ENCODE data around the gene ZSWIM9. TPM values are rescaled to one million over a fixed set of nuclear protein-coding genes. Genes with fewer than 3 reads are reported as not detected.

Gene ZSWIM9
- total RNA-seq, 4 donors from 2014 or later, result 3.3 to 24.7 (median 5.2) TPM

DNA sequence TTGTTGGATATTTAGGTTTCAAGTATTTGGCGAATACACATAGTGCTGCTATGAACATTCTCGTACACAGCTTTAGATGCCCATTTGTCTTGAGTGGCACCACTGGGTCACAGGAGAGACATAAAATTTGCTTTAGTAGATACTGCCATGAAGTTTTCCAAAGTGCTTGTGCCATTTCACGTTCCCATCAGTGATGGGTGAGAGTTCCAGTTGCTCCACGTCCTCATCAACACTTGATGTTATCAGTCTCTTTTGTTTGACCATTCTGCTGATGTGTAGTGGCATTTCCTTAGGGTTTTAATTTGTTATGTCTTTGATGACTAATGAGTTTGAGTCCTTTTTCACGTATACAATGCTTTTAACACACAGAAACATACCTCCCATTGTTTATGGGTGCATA lies 11.0 kb downstream of the ZSWIM9 start:
- H3K27ac ChIP-seq, result no peak overlapping the region
- 95 to 98% methylated on average over 5 of the region's 5 CpGs for WGBS, 2 donors (ENCODE audit: low coverage in 1 of 2)
- H3K4me3 ChIP-seq, result no peak overlapping the region
- TF ChIP-seq, protein P1, sequence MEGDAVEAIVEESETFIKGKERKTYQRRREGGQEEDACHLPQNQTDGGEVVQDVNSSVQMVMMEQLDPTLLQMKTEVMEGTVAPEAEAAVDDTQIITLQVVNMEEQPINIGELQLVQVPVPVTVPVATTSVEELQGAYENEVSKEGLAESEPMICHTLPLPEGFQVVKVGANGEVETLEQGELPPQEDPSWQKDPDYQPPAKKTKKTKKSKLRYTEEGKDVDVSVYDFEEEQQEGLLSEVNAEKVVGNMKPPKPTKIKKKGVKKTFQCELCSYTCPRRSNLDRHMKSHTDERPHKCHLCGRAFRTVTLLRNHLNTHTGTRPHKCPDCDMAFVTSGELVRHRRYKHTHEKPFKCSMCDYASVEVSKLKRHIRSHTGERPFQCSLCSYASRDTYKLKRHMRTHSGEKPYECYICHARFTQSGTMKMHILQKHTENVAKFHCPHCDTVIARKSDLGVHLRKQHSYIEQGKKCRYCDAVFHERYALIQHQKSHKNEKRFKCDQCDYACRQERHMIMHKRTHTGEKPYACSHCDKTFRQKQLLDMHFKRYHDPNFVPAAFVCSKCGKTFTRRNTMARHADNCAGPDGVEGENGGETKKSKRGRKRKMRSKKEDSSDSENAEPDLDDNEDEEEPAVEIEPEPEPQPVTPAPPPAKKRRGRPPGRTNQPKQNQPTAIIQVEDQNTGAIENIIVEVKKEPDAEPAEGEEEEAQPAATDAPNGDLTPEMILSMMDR (IDR thresholded peaks at IDR 0.05), result no peak
- no peak for TF ChIP-seq POLR2AphosphoS5 (IDR thresholded peaks at IDR 0.05)
- TF ChIP-seq EP300 (IDR thresholded peaks at IDR 0.05; ENCODE audit: low read depth), result no peak
- no peak for TF ChIP-seq POLR2A (IDR thresholded peaks at IDR 0.05)
- peaks cover 0 to 10% (median 2%) of the 10 kb centered on the region in 4 donors for H3K36me3 ChIP-seq
- H3K27me3 ChIP-seq, result no peaks in the 10 kb centered on the region
- in situ Hi-C loops (cut with MboI; ENCODE audit: low pct_ligation_motif_present in 1 of 4, low pct_unique_long_range_greater_than_20kb in 1 of 4, low sequenced_read_pairs in 3 of 4) (no loop called here), intact Hi-C loops (cut with DNase I; ENCODE audit: low total_unique reads) (no loop called here)
- no peak for DNase-seq
- no peaks in the 10 kb centered on the region for H3K4me1 ChIP-seq
- H3K9me3 ChIP-seq, result peaks cover 0 to 9% of the 10 kb centered on the region in 2 donors

GRCh38 chr19:48182434-48182833 lies 12.0 kb downstream of the ZSWIM9 start:
- intact Hi-C loops (cut with DNase I; ENCODE audit: low total_unique reads) (no loop called here), in situ Hi-C loops (cut with MboI; ENCODE audit: low pct_ligation_motif_present in 1 of 4, low pct_unique_long_range_greater_than_20kb in 1 of 4, low sequenced_read_pairs in 3 of 4) (no loop called here)
- DNase-seq, result no peak
- peaks cover 0 to 9% of the 10 kb centered on the region in 2 donors for H3K9me3 ChIP-seq
- no peaks in the 10 kb centered on the region for H3K4me1 ChIP-seq
- WGBS, 2 donors (ENCODE audit: low coverage in 1 of 2), result 96 to 100% methylated on average over 12 to 38 of the region's 38 CpGs
- peaks cover 0 to 10% (median 2%) of the 10 kb centered on the region in 4 donors for H3K36me3 ChIP-seq
- no peak for TF ChIP-seq POLR2AphosphoS5 (IDR thresholded peaks at IDR 0.05)
- no peak for TF ChIP-seq POLR2A (IDR thresholded peaks at IDR 0.05)
- no peak overlapping the region for H3K27ac ChIP-seq
- H3K4me3 ChIP-seq, result no peak overlapping the region
- no peaks in the 10 kb centered on the region for H3K27me3 ChIP-seq

GRCh38 chr19:48183356-48183755 lies 12.9 kb downstream of the ZSWIM9 start:
- Histone ChIP-seq H3K27ac (no peak overlapping the region), H3K4me3 (no peak overlapping the region), H3K36me3 (peaks cover 0 to 10% (median 2%) of the 10 kb centered on the region in 4 donors), H3K27me3 (no peaks in the 10 kb centered on the region), H3K9me3 (peaks cover 0 to 9% of the 10 kb centered on the region in 2 donors), H3K4me1 (no peaks in the 10 kb centered on the region)
- intact Hi-C loops (cut with DNase I; ENCODE audit: low total_unique reads) (no loop called here), in situ Hi-C loops (cut with MboI; ENCODE audit: low pct_ligation_motif_present in 1 of 4, low pct_unique_long_range_greater_than_20kb in 1 of 4, low sequenced_read_pairs in 3 of 4) (no loop called here)
- DNase-seq, result no peak
- 94% methylated on average over 9 of the region's 9 CpGs; no CpG with 5 or more reads in 1 of the 2 donors for WGBS, 2 donors (ENCODE audit: low coverage in 1 of 2)
- TF ChIP-seq POLR2AphosphoS5 (IDR thresholded peaks at IDR 0.05), result no peak
- TF ChIP-seq EP300 (IDR thresholded peaks at IDR 0.05; ENCODE audit: low read depth), result no peak
- no peak for TF ChIP-seq POLR2A (IDR thresholded peaks at IDR 0.05)
- TF ChIP-seq, protein P1 (IDR thresholded peaks at IDR 0.05), result no peak

DNA sequence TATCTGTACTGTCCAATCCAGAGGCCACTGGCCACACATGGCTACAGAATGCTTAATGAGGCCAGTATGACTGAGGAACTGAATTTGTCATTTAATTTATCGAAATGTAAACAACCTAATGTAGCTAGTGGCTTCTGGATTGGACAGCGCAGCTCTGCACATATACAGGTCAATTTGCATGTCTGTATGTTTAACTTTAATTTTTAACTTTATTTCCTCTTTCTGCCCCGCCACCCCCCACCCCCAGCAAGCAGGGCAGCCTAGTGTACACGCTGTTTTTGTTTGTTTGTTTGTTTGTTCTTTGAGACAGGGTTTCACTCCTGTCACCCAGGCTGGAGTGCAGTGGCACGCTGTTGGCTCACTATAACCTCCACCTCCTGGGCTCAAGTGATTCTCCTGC lies 15.5 kb downstream of the ZSWIM9 start:
- H3K36me3 ChIP-seq, result peaks cover 0 to 9% (median 2%) of the 10 kb centered on the region in 4 donors
- in situ Hi-C loops (cut with MboI; ENCODE audit: low pct_ligation_motif_present in 1 of 4, low pct_unique_long_range_greater_than_20kb in 1 of 4, low sequenced_read_pairs in 3 of 4) (no loop called here), intact Hi-C loops (cut with DNase I; ENCODE audit: low total_unique reads) (no loop called here)
- H3K9me3 ChIP-seq, result peaks cover 0 to 9% of the 10 kb centered on the region in 2 donors
- no peak for DNase-seq
- H3K27me3 ChIP-seq, result no peaks in the 10 kb centered on the region
- H3K4me3 ChIP-seq, result no peak overlapping the region
- H3K27ac ChIP-seq, result no peak overlapping the region
- WGBS, 2 donors (ENCODE audit: low coverage in 1 of 2), result 85 to 100% methylated on average over 1 to 5 of the region's 5 CpGs
- TF ChIP-seq POLR2AphosphoS5 (IDR thresholded peaks at IDR 0.05), result no peak
- TF ChIP-seq EP300 (IDR thresholded peaks at IDR 0.05; ENCODE audit: low read depth), result no peak
- TF ChIP-seq, protein P1 (IDR thresholded peaks at IDR 0.05), result no peak
- TF ChIP-seq POLR2A (IDR thresholded peaks at IDR 0.05), result no peak
- H3K4me1 ChIP-seq, result no peaks in the 10 kb centered on the region

DNA sequence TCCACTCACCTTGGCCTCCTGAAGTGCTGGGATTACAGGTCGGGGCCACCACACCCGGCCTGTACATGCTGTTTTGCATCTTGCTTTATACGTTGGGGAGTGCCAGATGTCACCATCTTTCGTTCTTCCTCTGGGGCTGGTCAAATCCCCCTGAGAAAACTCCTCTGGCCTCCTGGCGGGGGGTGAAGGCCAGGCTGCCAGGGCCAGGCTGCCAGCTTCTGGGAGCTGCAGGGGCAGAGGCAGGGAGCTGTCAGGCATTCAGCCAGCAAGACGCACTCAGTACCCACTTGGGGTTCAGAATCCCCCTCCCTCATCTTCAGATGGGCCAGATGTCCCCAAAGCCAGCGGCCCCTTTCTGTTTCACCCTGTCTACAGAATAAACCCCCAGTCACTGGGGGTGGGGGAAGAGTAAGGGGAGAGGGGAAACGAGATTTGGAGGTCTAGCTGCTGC lies 16.1 kb downstream of the ZSWIM9 start:
- intact Hi-C loops (cut with DNase I; ENCODE audit: low total_unique reads), result no loop called here
- Histone ChIP-seq H3K27ac (no peak overlapping the region), H3K4me3 (no peak overlapping the region), H3K4me1 (no peaks in the 10 kb centered on the region), H3K9me3 (peaks cover 0 to 4% of the 10 kb centered on the region in 2 donors), H3K36me3 (peaks cover 0 to 4% (median 2%) of the 10 kb centered on the region in 4 donors), H3K27me3 (no peaks in the 10 kb centered on the region)
- in situ Hi-C loops (cut with MboI; ENCODE audit: low pct_ligation_motif_present in 1 of 4, low pct_unique_long_range_greater_than_20kb in 1 of 4, low sequenced_read_pairs in 3 of 4), result no loop called here
- no peak for DNase-seq
- 74% methylated on average over 8 of the region's 8 CpGs; no CpG with 5 or more reads in 1 of the 2 donors for WGBS, 2 donors (ENCODE audit: low coverage in 1 of 2)
- TF ChIP-seq, protein P1 (IDR thresholded peaks at IDR 0.05), result no peak
- TF ChIP-seq POLR2A (IDR thresholded peaks at IDR 0.05), result no peak
- TF ChIP-seq POLR2AphosphoS5 (IDR thresholded peaks at IDR 0.05), result no peak
- no peak for TF ChIP-seq EP300 (IDR thresholded peaks at IDR 0.05; ENCODE audit: low read depth)

Measured in transverse colon (tissue), 4 donors.